A549 treated with Mapracorat at 1 μM for 4 hours (cell line): Measurements from ENCODE around the gene SNRPE. TPM values are rescaled to one million over a fixed set of nuclear protein-coding genes. Genes with fewer than 3 reads are reported as not detected.

Experiments used
- total RNA-seq: library from RNA; stranded (reverse); fragments of 200-300 nt; extraction: Qiagen RNA extraction; gene quantifications from 5 replicates; pipeline ENCODE4 v1.2.3, GENCODE V29; 2022

The SNRPE gene
- 168 to 264 TPM (median 241 TPM) in 5 replicates for total RNA-seq

DNA sequence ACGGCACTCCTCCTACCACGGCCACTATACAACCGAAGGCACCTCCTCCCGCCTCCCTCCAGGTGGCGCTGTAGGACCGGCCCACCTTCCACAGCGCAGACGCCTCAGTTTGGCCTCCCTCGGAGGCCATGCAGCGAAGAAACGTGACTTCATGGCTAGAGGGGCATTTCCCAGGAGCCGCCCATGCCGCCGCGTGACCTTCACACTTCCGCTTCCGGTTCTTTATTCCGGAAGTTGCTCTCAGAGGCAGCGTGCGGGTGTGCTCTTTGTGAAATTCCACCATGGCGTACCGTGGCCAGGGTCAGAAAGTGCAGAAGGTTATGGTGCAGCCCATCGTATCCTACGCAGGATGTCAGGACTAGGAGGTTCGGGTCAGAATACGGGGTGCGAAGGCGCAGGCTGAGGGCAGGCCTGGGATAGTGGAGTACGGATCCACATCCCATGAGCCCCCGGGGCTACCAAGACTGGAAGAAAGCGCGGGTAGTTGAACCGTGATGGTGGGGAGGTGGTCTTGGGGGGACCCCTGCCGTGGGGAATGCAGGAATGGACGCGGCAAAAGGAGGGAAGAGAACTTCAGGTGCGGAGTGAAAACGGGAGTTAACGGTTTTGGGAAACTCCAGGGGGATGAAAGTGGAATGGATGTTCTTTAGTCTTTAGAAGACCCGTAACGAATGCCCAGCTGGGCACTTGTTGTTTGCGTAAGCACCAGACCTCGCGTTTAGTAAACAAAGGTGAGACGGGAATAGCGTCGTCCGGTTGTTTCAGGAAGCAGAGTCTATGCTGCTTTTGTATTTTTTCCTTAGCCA, at the start of gene SNRPE:
Gene SNRPE (plus strand): TSS at position 221 of the 806 bp plus-strand sequence. CDS start 61 bp downstream, at position 282.

Other genes with a start within 250 kb of the SNRPE start
- 14.2 to 23.0 TPM (median 19.8 TPM) in 5 replicates for gene ATP2B4, start 234.8 kb upstream of the SNRPE start, total RNA-seq
- not detected in 5 replicates for gene LAX1, start 96.4 kb upstream of the SNRPE start, total RNA-seq
- 1.1 to 4.7 TPM (median 3.5 TPM) in 5 replicates for gene ZBED6, start 66.0 kb upstream of the SNRPE start, total RNA-seq
- gene ZC3H11A, start 66.0 kb upstream of the SNRPE start, total RNA-seq: 38.0 to 50.1 TPM (median 39.8 TPM) in 5 replicates
- gene SOX13, start 211.5 kb downstream of the SNRPE start, total RNA-seq: 16.4 to 23.1 TPM (median 22.0 TPM) in 5 replicates